Measurements from ENCODE around the gene CCN2. TPM values are rescaled to one million over a fixed set of nuclear protein-coding genes. Genes with fewer than 3 reads are reported as not detected.
A peak's percentile ranks its signal among the peaks of the same experiment; 100 is the strongest.

Gene CCN2
- total and polyA plus RNA-seq, 2 of the 8 experiments (the other 6 are each of a cell fraction or from before 2014, with no cell fraction given): 25.0 to 107 TPM

DNA sequence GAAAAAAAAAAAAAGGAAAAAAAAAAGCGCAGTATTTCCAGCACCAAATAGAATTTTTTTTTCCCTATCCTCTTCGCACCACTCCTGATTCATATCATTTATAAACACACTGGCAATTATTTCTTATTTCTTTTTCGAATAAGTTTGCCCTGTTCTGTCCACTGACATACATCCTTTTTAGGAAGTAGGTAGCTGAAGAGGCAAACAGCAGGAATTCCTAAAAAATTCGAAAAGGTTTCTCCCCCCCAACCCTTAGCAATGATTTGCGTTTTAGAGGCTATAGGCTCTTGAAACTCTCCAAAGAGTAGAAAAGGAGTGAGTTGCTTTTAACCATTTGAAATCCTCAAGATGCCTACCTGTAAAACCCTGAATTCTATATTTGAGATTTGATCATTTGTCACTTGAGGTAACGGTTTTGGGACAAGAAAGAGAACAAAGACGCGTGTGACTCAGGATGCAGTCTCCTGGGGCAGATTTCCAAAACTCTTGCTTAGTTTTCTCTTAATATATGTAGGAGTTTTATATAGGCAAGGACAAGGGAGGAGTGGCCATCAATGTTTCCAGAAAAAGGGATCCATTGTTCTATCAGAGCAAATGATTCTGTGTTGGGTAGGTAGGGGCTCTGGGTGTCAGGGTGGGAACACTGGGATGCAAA, 531 bp upstream of the CCN2 start:
- no peak overlapping the region for H2AFZ ChIP-seq (ENCODE audit: low read length)
- no peak for FAIRE-seq
- peak overlapping the region; percentile 79 for H3K18ac ChIP-seq (ENCODE audit: extremely low read depth, low read length)
- peak overlapping the region; percentile 83; the same call in 1 of the 2 replicates for H2BK12ac ChIP-seq (ENCODE audit: low read depth, low read length)
- no peaks in the 10 kb centered on the region for H3K9me3 ChIP-seq (ENCODE audit: insufficient read depth in 2 of 2, low read depth in 1 of 2, low read length in 1 of 2)
- no peaks in the 10 kb centered on the region; the same call in 1 of the 2 replicates for H3K79me1 ChIP-seq (ENCODE audit: low read depth, low read length)
- peak overlapping the region; percentile 2 to 87 (median 12); a peak in 5 of 8 replicates for H3K4me3 ChIP-seq (ENCODE audit: extremely low read depth in 1 of 4, insufficient read depth in 2 of 4, low read depth in 3 of 4, low read length in 4 of 4)
- H3K36me3 ChIP-seq (ENCODE audit: control insufficient read depth in 2 of 4, insufficient read depth in 4 of 4, low read length in 3 of 4): peaks cover 2 to 35% (median 16%) of the 10 kb centered on the region in 4 experiments; a peak in 7 of 8 replicates
- no peaks in the 10 kb centered on the region for H3K27me3 ChIP-seq (replicated peaks in 1 of 4; ENCODE audit: control insufficient read depth in 3 of 4, extremely low read depth in 1 of 4, insufficient read depth in 3 of 4, low read length in 3 of 4)
- no peak overlapping the region for H3K14ac ChIP-seq (ENCODE audit: insufficient read length)
- H2BK120ac ChIP-seq (replicated peaks; ENCODE audit: low read depth, low read length): no peak overlapping the region
- POLR2A ChIA-PET (ENCODE audit: partially characterized antibody): interaction anchor here (0.6 to 8.8 kb wide), 67 partner anchors 9 to 867 kb away, joined by 3 to 216 read pairs (median 4); partner anchors contain the start of gene RPS12
- H3K4me1 ChIP-seq (replicated peaks in 1 of 4; ENCODE audit: control insufficient read depth in 3 of 4, insufficient read depth in 4 of 4, low read length in 3 of 4): peaks cover 15 to 36% (median 24%) of the 10 kb centered on the region in 4 experiments
- H4K91ac ChIP-seq (replicated peaks; ENCODE audit: insufficient read length, low read length): peak overlapping the region; percentile 61
- H3K4me2 ChIP-seq (ENCODE audit: insufficient read depth in 1 of 2, low read depth in 2 of 2, low read length in 2 of 2): peak overlapping the region; percentile 65 to 72
- no peak overlapping the region for H3K56ac ChIP-seq (replicated peaks; ENCODE audit: insufficient read length, low read depth, low read length)
- H2BK5ac ChIP-seq (ENCODE audit: low read depth, low read length): peak overlapping the region; percentile 26; the same call in 1 of the 2 replicates
- DNase-seq (ENCODE audit: low read depth in 1 of 2, low spot score in 2 of 2): no peak
- peaks cover 0 to 31% of the 10 kb centered on the region in 2 experiments; a peak in 3 of 4 replicates for H3K79me2 ChIP-seq (ENCODE audit: control insufficient read depth in 1 of 2, insufficient read depth in 2 of 2, low read length in 2 of 2)
- CTCF ChIA-PET (ENCODE audit: partially characterized antibody): interaction anchor here (0.6 to 5.4 kb wide), 12 partner anchors 9 to 962 kb away, joined by 3 to 36 read pairs (median 3); no protein-coding TSS in a partner anchor
- H2BK15ac ChIP-seq (ENCODE audit: low read length): no peak overlapping the region
- no peak overlapping the region for H4K8ac ChIP-seq (ENCODE audit: extremely low read depth, insufficient read depth, low read length)
- 12% methylated on average over 7 of the region's 8 CpGs; no CpG with 5 or more reads in 1 of the 2 experiments for WGBS, 2 experiments (ENCODE audit: extremely low coverage in 1 of 2, insufficient coverage in 1 of 2, insufficient read length in 1 of 2, insufficient replicate concordance in 2 of 2, low coverage in 1 of 2, low lambda C conversion rate in 2 of 2, missing lambda C conversion rate in 1 of 2)
- H3K23ac ChIP-seq (ENCODE audit: insufficient read length): no peak overlapping the region
- no peak overlapping the region for H3K4ac ChIP-seq (replicated peaks; ENCODE audit: insufficient read length, low read depth, low read length)
- TF ChIP-seq ASH2L (IDR thresholded peaks at IDR 0.05; ENCODE audit: low read length): peak; percentile 56
- no peak for TF ChIP-seq POLR2AphosphoS5 (IDR thresholded peaks at IDR 0.05; ENCODE audit: low read depth, low read length)
- peak; percentile 64; the same call in 1 of the 2 replicates for TF ChIP-seq SRF (IDR thresholded peaks at IDR 0.05; ENCODE audit: low read depth, low read length)
- peaks cover 8% of the 10 kb centered on the region for H3K23me2 ChIP-seq (ENCODE audit: low read depth, low read length)
- no peak overlapping the region; the same call in 1 of the 2 replicates for H2BK20ac ChIP-seq (ENCODE audit: low read length)
- H4K20me1 ChIP-seq (replicated peaks in 1 of 2; ENCODE audit: control insufficient read depth in 1 of 2, insufficient read depth in 2 of 2, low read length in 2 of 2): peaks cover 16 to 18% of the 10 kb centered on the region in 2 experiments
- H3K27ac ChIP-seq (ENCODE audit: low read depth, low read length): peak overlapping the region; percentile 13; the same call in 1 of the 2 replicates
- no peak overlapping the region for H4K5ac ChIP-seq (ENCODE audit: insufficient read length, low read depth, low read length)
- H2AK5ac ChIP-seq (ENCODE audit: low read depth, low read length): no peak overlapping the region; the same call in 1 of the 2 replicates
- H3K9ac ChIP-seq (replicated peaks in 1 of 4; ENCODE audit: extremely low read depth in 1 of 4, low read depth in 3 of 4, low read length in 3 of 4): peak overlapping the region in 1 of 4 experiments; percentile 55; a peak in 4 of 7 replicates
